Adipose tissue (tissue), 3 donors: ENCODE measurements around the gene GRM5. TPM values are rescaled to one million over a fixed set of nuclear protein-coding genes. Genes with fewer than 3 reads are reported as not detected.

Source experiments
- H3K27ac ChIP-seq: one replicate; pipeline ENCODE4 v1.5.1; 2013; ENCODE audit warnings: low read depth, low read length
- WGBS, 3 donors: extraction: QIAGEN DNeasy Blood & Tissue Kit; methylation state at CpG; one replicate each; pipeline ENCODE4 v1.1.7; 2013; 5-methylcytosine and 5-hydroxymethylcytosine counted together
- polyA plus RNA-seq, 3 donors: library from polyadenylated mRNA; stranded (reverse); fragments of 200-250 nt; gene quantifications; one replicate each; pipeline ENCODE4 v1.2.3, GENCODE V29; 2013
- donor health status: healthy with polysubstance abuse.
- donor health status: Bipolar disorder and iron deficiency.
- donor health status: healthy.

The GRM5 gene
- polyA plus RNA-seq, 3 donors, result 0.01 TPM; not detected in 2

DNA sequence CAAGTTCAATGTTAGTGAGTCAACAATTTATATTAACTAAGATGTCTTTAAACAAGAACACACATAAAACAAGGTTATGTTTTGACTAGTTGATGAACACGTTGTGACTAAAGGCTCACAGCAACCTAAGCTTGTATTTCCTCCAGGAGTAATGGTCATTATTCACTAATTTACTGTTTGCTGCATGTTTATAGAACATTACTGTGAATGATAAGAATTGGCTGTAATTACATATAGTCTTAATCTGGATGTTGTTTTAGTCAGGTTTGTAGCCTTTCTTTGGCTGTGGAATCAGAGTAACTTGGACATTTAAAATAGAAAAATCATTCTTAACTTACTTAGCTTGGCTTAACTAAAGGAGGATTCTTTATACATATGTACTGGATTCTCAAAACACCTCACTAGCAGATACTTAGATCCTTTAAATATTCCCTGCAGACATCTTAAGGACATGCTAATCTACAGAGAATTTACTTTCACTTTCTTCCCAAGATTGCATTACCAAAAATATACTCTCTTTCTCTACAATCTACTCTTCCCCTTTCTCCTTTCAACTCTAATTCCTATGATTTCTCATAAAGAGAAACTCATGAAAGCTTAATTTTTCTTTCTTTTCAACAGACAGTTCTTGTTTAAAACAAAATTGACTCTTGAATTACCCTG lies 408.6 kb downstream of the GRM5 start:
- WGBS, 3 donors, result 33 to 54% (median 49%) methylated on average over 1 of the region's 1 CpG
- no peak overlapping the region for H3K27ac ChIP-seq

DNA sequence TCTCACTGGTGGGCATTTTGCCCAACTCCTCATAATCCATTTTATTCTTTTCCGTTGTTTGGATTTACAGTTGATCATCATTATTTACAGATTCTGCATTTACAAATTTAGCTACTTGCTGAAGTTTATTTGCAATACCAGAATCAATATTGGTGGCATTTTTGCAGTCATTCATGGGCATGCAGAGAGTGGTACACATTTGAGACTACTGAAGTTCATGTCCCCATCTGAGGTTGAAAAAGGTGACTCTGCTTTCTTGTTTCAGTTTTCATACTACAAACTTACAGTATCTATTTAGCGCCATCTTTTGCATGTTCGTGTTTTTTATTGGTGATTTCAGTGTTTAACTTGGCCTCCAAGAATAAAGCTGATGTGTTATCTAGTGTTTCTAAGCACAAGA lies 409.5 kb downstream of the GRM5 start:
- H3K27ac ChIP-seq, result no peak overlapping the region
- WGBS, 3 donors, result 73 to 98% (median 91%) methylated on average over 3 of the region's 3 CpGs

DNA sequence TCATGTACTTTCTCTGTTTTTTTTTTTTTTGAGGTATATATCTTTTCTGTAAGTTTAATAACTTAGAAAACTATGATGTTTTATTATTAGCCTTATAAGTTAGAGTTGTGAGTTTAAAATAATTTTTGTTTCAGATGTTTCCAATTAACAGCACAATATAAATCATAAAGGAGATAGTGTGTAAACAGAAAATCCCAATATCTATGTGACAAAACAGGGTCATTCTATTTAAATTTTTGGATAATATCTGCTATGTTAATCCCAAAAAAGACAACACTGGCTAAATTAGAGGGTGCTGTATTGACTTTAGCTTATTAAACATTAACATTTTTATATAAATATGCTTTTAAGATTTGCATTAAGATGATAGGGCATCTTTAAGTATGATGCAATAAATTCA lies 410.1 kb downstream of the GRM5 start:
- no peak overlapping the region for H3K27ac ChIP-seq

- no peak overlapping the region for H3K27ac ChIP-seq
- WGBS, 3 donors, result 46 to 63% (median 56%) methylated on average over 3 of the region's 3 CpGs
Measured at GRCh38 chr11:88655196-88655595, 410.6 kb downstream of the GRM5 start.

DNA sequence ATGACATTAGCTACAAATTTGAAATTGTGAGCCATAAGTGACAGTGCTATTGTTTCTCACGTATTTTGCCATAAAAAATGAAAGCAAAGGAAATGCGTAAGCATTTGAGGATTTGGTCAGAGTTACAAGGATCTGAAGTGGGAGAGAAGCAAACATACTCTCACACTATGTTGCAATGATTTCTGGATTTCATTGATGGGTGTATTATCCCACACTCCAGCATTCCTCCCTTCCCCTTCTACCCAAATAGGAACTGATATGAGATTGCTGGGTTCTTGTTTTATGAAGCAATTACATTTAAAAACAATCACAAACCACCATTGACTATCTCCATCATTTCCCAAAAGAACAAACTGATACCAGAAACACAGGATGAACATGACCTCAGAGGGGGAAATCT lies 414.2 kb downstream of the GRM5 start:
- no peak overlapping the region for H3K27ac ChIP-seq
- 70 to 81% (median 73%) methylated on average over 2 of the region's 2 CpGs for WGBS, 3 donors

GRCh38 chr11:88644724-88645123 lies 421.1 kb downstream of the GRM5 start:
- H3K27ac ChIP-seq, result no peak overlapping the region

- no peak overlapping the region for H3K27ac ChIP-seq
- 63 to 83% (median 80%) methylated on average over 4 of the region's 4 CpGs for WGBS, 3 donors
Measured at GRCh38 chr11:88632163-88632562, 433.6 kb downstream of the GRM5 start.

DNA sequence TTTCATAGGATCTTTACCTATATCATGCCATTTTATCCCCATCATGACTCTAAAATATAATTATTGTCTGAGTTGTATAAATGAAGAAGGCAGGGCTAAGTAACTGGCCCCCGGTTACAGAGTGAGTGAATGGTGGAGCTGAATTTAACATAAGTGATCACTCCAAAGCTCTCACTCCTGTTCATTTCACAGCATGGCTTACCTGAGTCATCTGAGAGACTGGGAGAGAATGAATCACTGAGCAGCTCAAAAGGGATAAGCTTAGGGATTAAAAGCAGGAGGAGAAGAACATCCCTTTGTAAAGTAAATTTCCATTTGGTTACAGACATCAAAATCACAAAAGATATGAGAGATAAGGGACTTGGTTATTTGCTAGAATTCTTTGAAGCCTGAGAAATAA lies 434.3 kb downstream of the GRM5 start:
- 35 to 58% (median 44%) methylated on average over 1 of the region's 1 CpG for WGBS, 3 donors
- no peak overlapping the region for H3K27ac ChIP-seq

- WGBS, 3 donors, result 80 to 96% (median 93%) methylated on average over 2 of the region's 2 CpGs
- no peak overlapping the region for H3K27ac ChIP-seq
Measured at GRCh38 chr11:88629496-88629895, 436.3 kb downstream of the GRM5 start.

GRCh38 chr11:88626216-88626615 lies 439.6 kb downstream of the GRM5 start:
- no peak overlapping the region for H3K27ac ChIP-seq
- WGBS, 3 donors, result 59 to 68% (median 61%) methylated on average over 4 of the region's 4 CpGs

DNA sequence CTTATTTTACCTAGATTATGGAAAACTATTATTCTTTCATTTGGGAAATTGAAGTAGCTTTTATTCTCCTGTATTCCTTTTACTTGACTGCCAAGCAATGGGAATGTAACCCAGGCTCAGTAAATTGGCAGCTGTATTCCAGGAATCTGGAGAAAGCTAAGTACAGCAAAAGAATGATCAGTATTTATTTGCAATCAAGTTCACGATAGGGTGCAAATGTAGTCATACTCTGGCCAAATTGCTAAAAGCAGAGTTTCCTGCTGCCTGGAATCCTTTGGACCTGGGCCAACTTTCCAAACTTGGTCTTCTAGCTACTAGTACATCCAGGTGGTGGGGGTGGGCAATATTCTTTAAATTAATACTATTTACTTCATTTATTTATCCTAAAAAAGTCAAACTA lies 442.3 kb downstream of the GRM5 start:
- 0 to 41% (median 0%) methylated on average over 1 of the region's 1 CpG for WGBS, 3 donors
- no peak overlapping the region for H3K27ac ChIP-seq

GRCh38 chr11:88620568-88621130 lies 445.1 kb downstream of the GRM5 start:
- H3K27ac ChIP-seq, result no peak overlapping the region
- 34 to 39% (median 36%) methylated on average over 2 of the region's 2 CpGs for WGBS, 3 donors

DNA sequence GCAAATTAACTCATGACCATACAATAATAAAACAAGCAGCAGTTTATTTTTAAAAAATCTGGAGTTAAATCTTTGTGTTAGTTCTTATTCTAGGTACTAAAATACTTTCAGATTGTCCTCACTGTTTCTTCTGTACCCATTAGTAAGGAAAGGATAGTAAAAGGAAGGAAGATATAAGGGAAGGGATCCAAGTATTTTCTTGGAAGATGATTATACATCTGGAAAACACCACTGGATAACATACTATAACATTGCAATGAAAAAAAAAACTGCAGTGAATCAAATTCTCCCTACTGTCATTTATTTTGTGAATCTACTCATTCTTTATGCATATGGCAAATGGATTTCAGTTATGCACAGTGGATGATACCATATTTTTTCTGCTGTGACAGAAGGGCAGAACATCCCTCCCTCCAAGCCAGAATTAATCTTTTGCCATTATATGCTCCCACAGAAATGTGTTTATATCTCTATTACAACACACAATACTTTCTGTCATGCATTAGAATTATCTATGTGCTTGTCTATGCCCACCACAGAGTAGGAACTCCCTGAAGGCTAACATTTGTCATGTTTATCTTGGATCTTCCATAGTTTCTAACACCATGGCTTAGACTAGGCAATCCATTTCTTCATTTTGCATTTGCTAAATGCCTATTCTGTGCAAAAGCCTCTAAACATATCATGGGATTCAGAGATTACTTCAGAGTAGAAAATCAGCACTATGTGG lies 446.0 kb downstream of the GRM5 start:
- H3K27ac ChIP-seq, result no peak overlapping the region

GRCh38 chr11:88619071-88619425 lies 446.7 kb downstream of the GRM5 start:
- WGBS, 3 donors, result 23 to 69% (median 67%) methylated on average over 1 of the region's 1 CpG

DNA sequence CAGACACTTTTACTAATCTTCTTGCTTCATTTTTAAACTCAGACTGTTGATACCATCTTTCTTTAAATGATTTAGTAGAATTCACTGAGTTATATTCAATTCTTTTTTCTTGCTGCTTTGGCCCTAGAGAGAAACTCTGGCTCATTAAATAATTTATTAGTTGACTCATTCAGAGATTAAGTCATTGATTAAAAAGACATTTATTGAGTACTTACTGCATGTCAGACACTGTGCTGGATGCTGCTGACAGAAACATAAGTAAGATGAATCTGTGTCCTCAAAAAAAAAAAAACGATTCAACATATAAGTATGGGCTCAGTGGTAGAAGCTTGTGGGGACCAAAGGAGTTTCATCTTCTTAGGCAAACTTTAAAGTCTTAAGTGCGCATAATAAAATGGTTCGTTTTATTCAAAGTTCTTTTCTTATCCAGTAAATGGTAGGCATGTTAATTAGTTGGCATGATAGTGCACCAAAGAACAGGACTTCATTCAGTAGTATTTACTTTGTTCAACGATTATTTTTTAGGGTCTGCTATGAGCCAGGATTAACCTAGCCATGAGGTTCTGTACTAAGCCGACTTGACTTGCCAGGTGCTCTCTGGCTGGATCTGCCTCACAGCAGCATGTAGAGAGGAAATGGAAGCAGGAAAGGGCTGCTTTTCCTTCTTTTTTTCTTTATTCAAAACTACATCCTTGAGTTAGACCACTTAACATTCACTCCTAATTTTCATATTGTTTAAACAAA lies 447.3 kb downstream of the GRM5 start:
- WGBS, 3 donors, result 38 to 46% (median 45%) methylated on average over 5 of the region's 5 CpGs
- no peak overlapping the region for H3K27ac ChIP-seq

More at GRCh38 chr11:88619071-88619425, 446.7 kb downstream of the GRM5 start:
- H3K27ac ChIP-seq, result no peak overlapping the region

- H3K27ac ChIP-seq, result no peak overlapping the region
- WGBS, 3 donors, result 47 to 64% (median 60%) methylated on average over 1 of the region's 1 CpG
Measured at GRCh38 chr11:88617226-88617625, 448.6 kb downstream of the GRM5 start.

DNA sequence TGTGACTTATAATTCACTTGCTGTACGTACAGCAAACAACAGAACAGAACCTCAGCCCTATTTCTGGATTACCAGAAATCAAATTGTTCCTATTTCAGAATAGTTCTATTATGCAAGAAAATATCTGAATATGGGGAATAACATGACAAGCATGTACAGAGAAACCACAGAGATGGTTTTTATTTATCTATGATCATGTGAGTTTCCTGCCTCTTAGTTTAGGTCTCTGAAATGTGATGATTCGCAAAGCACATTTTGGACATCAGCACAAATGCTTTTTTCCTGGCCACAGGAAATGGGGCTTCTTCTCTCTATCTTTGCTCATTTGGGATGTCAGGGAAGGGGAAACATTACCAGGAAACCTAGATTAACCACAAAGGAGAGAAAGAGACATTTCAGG lies 461.5 kb downstream of the GRM5 start:
- no peak overlapping the region for H3K27ac ChIP-seq
- 64 to 78% (median 64%) methylated on average over 2 of the region's 2 CpGs for WGBS, 3 donors

GRCh38 chr11:88603091-88603867 lies 462.5 kb downstream of the GRM5 start:
- no peak overlapping the region for H3K27ac ChIP-seq
- WGBS, 3 donors, result 67 to 82% (median 75%) methylated on average over 3 of the region's 3 CpGs

DNA sequence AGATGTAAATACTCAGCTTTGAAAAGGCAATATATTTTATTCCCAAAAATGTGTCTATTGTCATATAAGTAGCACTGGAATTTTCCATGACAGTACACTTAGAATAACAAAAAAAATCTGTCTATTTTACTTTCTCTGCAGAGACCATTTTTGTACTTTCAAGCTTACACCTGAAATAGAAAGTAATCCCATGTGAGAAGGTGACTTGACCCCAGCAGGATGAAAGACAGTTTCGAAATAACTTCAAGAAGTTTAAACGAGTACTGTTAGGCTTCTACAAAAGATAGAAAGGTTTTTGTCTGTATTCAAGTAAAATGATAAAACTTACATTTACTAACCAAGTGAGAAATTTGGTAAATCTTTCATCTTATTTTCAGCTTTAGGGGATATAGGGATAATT lies 468.4 kb downstream of the GRM5 start:
- 59 to 69% (median 65%) methylated on average over 2 of the region's 2 CpGs for WGBS, 3 donors
- no peak overlapping the region for H3K27ac ChIP-seq
